Measurements from ENCODE around the gene PPP1R36. TPM values are rescaled to one million over a fixed set of nuclear protein-coding genes. Genes with fewer than 3 reads are reported as not detected.

The PPP1R36 gene
- total RNA-seq, 1 experiment from 2014 or later = 0.50 TPM

- Histone ChIP-seq H3K9me3 (ENCODE audit: control insufficient read depth, low read depth, low read length) (no peaks in the 10 kb centered on the region), H4K91ac (ENCODE audit: insufficient read length, low read depth, low read length) (no peak overlapping the region), H2BK120ac (ENCODE audit: low read depth, low read length, poor library complexity, severe bottlenecking) (no peak overlapping the region), H2BK12ac (ENCODE audit: insufficient read length, low read depth, low read length) (no peak overlapping the region), H3K27ac (ENCODE audit: insufficient read length, low read depth, low read length) (no peak overlapping the region), H2BK15ac (ENCODE audit: low read depth, low read length) (no peak overlapping the region), H3K18ac (ENCODE audit: insufficient read length, low read depth, low read length) (peak overlapping the region; percentile 12), H4K5ac (ENCODE audit: insufficient read length, low read depth, low read length) (no peak overlapping the region), H2AFZ (ENCODE audit: low read length) (no peak overlapping the region), H3K56ac (ENCODE audit: insufficient read length, low read depth, low read length) (no peak overlapping the region), H3T11ph (ENCODE audit: low read length) (no peak overlapping the region), H3K9ac (ENCODE audit: extremely low read depth, insufficient read length, low read length) (peak overlapping the region; percentile 75), H3K23ac (ENCODE audit: insufficient read length, low read depth, low read length) (no peak overlapping the region), H3K4ac (ENCODE audit: low read depth, low read length) (no peak overlapping the region), H4K20me1 (ENCODE audit: control insufficient read depth, insufficient read depth, insufficient read length) (no peaks in the 10 kb centered on the region), H3K79me1 (ENCODE audit: insufficient read depth, low read depth, low read length, poor library complexity, severe bottlenecking) (no peaks in the 10 kb centered on the region), H3K23me2 (ENCODE audit: insufficient read length, low read depth, low read length, poor library complexity, severe bottlenecking) (peaks cover 15% of the 10 kb centered on the region), H3K4me2 (ENCODE audit: insufficient read depth, insufficient read length, low read length) (peak overlapping the region; percentile 91), H2BK5ac (ENCODE audit: insufficient read length, low read length) (no peak overlapping the region), H3K27me3 (ENCODE audit: insufficient read depth, low read length) (no peaks in the 10 kb centered on the region), H3K14ac (ENCODE audit: insufficient read depth, low read length) (peak overlapping the region; percentile 83; the same call in 1 of the 2 replicates), H3K4me1 (ENCODE audit: insufficient read depth, low read length) (no peaks in the 10 kb centered on the region; the same call in 1 of the 2 replicates), H2BK20ac (ENCODE audit: low read depth, low read length, poor library complexity, severe bottlenecking) (no peak overlapping the region), H3K79me2 (ENCODE audit: insufficient read depth, low read length) (peaks cover 22% of the 10 kb centered on the region; the same call in 1 of the 2 replicates), H2AK5ac (ENCODE audit: insufficient read length, low read length) (no peak overlapping the region), H4K8ac (replicated peaks; ENCODE audit: insufficient read length, low read depth, low read length) (no peak overlapping the region)
- TF ChIP-seq CTCF (conservative IDR thresholded peaks at IDR 0.05) = no peak
- Mint-ChIP-seq H3K9me3 (no peaks in the 10 kb centered on the region), H3K27me3 (ENCODE audit: low read depth) (no peaks in the 10 kb centered on the region), H3K4me3 (peak overlapping the region; percentile 84 to 86), H3K4me1 (peaks cover 39 to 40% of the 10 kb centered on the region in 2 experiments), H3K27ac (peak overlapping the region; percentile 91 to 92 (median 91)), H3K36me3 (ENCODE audit: insufficient read depth in 1 of 3, low read depth in 3 of 3) (peaks cover 7 to 15% (median 14%) of the 10 kb centered on the region in 3 experiments; a peak in 6 of 7 replicates)
- no peak for DNase-seq
- WGBS (ENCODE audit: extremely low coverage, insufficient read length, low lambda C conversion rate) = no CpG with 5 or more reads among the region's 29 CpGs
Measured at GRCh38 chr14:64502887-64503433, 46.8 kb upstream of the PPP1R36 start.

Data from H9 (cell line).